ENCODE results near the gene MMP11.
A peak's percentile ranks its signal among the peaks of the same experiment; 100 is the strongest.
"Not testable (repeated sequence)": the region's sequence is repeated elsewhere in the genome, so short reads cannot be mapped to it uniquely, and the experiment has no call there.

MMP11 gene, protein sequence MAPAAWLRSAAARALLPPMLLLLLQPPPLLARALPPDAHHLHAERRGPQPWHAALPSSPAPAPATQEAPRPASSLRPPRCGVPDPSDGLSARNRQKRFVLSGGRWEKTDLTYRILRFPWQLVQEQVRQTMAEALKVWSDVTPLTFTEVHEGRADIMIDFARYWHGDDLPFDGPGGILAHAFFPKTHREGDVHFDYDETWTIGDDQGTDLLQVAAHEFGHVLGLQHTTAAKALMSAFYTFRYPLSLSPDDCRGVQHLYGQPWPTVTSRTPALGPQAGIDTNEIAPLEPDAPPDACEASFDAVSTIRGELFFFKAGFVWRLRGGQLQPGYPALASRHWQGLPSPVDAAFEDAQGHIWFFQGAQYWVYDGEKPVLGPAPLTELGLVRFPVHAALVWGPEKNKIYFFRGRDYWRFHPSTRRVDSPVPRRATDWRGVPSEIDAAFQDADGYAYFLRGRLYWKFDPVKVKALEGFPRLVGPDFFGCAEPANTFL

DNA sequence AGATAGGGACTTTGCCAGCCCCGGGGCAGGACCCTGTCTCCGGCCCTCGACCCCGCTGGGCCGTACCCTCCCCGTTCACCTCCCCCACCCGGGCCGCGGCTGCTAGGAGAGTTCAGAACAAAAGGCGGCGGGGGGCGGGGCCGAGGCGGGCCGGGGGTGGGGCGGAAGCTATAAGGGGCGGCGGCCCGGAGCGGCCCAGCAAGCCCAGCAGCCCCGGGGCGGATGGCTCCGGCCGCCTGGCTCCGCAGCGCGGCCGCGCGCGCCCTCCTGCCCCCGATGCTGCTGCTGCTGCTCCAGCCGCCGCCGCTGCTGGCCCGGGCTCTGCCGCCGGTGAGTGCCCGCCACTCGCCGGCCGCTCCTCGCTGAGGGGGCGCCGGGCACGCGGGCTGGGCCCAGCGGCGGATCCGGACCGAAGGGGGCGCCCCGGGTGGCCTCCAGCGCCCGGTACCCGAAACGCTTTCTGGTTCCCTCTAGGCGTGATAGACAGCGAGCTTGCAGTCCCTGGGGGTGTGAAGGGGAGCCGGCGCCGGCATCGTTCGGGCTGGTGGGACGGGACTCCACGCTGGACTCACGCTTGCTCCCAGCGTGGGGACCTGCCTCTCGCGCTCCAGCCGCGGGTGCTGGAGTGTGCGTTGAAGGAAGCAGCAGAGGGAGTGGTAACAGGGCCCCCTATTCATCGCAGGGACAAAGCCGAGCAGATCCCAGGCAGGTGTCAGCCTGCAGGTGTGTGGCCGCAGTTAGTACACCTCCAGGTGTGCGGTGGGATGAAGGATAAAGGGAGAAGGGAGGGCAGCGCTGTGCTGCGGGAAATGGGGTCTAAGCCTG, at the start of gene MMP11:
TSS of gene MMP11 (plus strand) at position 201 of the 825 bp plus-strand sequence. CDS start at position 223, 22 bp downstream.
- DNase-seq = peak; percentile 65

DNA sequence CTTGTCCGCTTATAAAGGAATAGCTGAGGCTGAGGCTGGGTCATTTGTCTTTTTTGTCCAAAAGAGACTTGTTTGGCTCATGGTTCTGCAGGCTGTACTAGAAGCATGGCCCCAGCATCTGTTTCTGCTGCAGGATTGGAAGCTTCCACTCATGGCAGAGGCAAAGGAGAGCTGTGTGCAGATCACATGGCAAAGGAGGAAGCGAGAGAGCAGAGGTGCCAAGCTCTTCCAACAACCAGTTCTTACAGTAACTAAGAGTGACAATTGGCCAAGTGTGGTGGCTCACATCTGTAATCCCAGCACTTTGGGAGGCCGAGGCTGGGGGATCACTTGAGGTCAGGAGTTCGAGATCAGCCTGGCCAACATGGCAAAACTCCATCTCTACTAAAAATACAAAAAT, 44.5 kb upstream of the MMP11 start:
- DNase-seq = not testable (repeated sequence)

DNA sequence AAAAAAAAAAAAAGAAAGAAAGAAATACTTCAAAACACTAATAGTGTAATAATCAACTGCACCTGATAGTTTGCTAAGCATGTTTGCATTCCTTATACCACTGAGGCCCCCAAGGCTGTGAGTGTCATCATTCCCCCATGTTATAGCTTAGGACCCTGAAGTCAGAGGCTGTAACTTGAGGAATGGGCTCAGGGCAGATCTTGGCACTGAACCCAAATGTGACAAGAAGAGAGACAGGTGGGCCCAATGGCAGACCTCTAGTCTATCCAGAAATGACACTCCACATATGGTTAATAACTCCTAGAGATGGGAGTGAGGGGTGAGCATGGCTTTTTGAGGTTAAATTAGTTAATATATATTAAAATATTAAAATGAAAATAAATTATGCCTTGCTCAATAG, 35.0 kb upstream of the MMP11 start:
- no peak for DNase-seq

DNA sequence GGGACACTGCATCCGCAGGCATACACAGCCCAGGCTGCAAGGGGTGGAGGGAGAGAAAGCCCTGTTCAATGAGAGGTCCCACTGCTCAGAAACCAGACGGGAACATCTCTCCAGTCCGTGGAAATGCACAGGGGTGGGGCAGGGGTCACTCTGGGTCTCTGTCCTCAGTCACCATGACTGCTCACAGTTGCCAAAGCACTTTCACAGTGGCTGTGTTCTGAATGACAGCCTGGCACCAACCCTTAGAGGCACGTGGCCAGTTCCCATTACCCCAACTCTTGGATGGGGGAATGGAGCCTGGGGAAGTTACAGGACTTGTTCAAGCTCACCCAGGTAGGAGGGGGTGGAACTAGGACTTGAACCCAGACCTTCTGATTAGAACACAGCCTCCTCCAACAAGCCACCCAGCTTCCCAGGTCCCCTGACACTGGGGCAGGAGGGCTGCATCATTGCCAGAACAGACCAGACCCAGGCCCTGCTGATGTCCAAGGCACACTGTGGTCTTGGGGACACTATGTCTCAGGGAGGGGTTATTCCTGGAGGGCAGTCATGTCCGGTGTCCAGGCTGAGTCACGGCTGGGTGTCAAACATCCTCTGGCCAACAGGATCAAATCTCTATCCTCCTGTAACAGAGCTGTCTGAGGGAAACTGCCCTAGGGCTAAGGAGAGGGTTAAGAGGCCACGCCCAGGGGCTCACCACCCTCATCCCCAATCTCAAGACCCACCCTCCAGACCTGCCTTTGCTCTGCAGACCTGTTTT, 30.0 kb upstream of the MMP11 start:
- DNase-seq = no peak

DNA sequence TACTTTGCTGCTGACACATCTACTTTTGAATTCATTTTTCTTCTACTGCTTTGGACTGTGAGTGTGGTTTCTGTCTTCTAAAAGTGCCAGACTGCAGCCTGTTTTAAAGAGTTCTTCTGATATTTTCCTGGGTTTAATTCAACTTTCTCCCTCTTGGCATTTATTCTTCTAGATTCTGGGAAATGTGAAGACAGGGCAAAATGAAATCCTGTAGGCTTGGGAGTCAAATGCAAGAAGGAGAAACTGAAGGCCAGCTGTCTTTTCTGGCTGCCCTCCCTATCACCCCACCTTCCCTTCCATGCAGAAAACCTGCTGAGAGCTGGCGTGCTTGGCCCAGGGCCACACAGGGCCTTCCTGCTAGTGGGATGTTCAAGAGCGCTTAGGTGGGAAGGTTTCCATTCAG, 29.3 kb upstream of the MMP11 start:
- DNase-seq = no peak

DNA sequence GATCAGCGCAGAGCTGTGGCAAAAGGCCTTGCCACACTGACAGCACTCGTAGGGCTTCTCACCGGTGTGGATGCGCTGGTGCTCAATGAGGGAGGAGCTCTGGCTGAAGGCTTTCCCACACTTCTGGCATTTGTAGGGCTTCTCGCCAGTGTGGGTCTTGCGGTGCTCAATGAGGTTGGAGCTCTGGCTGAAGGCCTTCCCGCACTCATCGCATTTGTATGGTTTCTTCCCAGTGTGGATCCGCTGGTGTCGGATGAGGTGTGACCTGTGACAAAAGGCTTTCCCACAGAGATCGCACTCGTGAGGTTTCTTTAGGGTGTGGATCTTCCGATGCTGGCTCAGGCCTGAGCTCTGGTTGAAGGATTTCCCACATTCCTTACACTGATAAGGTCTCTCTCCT, 28.6 kb upstream of the MMP11 start:
- no peak for DNase-seq

DNA sequence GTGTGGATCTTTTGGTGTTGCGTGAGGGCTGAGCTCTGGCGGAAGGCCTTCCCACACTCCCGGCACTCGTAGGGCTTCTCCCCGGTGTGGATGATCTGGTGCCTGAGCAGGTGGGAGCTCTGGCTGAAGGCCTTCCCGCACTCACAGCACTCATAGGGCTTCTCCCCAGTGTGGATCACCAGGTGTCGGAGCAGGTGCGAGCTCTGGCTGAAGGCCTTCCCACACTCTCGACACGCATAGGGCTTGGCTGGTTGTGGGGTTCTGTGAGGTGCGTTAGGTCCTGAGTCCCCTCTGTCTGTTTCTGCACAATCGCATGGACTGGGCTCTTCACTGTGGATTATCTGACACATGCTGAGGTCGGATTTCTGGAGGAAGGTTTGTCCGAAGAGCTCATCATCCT, 28.2 kb upstream of the MMP11 start:
- DNase-seq = no peak

DNA sequence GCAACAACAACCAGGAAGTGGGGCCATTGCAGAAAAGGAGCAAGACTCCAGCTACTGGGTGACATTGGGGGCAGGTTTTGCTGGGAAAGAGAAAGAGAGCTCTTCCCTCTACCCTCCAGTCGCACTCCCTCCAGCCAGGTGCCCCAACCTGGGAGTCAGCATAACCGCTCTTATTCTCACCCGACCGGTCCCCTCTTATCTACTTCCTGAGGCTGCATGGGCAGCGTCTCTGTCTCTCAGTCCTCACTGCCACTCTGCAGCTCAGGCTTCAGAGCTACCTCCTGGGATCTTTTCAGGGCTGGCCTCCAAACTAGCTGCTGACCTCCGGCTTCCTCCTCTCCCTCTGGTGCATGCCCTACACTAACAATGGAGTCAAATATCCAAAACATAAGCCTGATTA, 26.9 kb upstream of the MMP11 start:
- no peak for DNase-seq

DNA sequence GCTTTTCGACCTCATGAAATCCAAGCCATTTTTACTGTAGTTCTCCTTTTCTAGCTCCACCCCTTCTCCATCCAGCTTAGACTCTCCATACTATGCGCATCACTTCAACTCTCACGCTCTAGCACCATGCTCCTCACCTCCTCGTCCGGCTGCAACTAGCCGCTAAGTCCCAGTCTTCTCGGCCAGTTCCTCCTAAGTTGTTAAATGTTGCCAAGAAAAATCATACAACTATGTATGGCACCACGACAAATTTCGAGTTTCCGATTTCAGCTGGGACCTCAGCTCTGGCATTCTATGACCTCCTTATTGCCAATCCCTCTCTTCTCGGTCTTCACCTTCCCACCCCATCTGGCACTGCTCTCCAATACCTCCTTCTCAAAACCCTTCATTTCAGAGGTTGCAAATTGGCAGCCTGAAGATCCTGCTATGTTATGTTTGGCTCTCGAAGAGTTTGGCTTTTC, 22.8 kb upstream of the MMP11 start:
- DNase-seq = peak; percentile 61

DNA sequence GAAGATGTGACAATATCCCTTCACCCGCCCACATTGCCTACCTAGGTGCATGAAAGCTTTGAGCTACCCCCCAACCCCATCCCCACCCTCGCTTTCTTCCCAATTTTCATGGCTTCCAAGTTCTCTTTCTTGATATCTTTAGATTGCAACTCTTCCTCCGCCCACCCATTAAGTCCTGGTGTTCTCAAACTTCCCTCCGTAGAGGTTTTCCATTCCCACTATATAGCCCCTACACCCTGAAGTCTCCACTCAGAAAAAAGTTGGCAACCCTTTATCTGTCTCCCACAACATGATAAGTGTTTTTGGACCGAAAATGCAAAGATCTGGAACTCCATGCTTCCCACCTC, 22.3 kb upstream of the MMP11 start:
- peak; percentile 18 for DNase-seq

DNA sequence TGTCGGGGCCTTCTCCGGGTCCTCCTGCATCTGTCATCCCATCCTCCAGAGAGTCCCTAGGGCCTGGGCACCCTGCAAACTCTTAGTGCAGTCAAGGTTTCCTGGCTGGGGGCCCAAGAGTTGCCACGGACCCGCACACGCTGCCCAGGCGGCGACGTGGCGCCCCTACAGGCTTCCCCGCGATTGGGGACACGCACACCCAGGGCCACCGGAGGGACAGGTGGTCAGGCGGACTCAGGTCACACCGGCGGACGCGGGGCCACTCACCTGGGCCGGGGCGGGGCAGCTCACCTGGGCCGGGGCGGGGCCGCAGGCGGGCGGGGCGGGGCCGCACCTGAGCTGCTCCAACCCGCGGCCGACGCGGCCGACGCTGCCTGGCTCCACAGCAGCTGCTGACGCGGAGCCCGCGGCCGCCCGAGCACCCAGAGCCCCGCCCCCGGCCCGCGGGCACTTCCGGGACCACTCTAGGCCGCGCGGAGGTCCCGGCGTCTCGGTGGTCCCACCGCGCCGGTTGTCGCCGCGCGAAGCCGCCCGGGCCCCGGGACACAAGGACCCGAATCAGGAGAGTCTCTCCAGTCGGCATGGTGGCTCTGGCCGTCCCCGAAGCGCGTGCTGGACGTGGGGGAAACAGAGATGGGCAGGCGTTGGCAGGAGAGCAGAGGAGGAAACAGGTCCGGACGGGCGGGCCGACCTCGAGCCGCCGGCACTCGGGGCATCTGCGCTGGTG, 21.8 kb upstream of the MMP11 start, which contains the start of gene ZNF70:
TSS of gene ZNF70 (minus strand) at position 399 of the 727 bp plus-strand sequence. CDS start 5,972 bp downstream, outside the sequence.
- DNase-seq = peak; percentile 90

DNA sequence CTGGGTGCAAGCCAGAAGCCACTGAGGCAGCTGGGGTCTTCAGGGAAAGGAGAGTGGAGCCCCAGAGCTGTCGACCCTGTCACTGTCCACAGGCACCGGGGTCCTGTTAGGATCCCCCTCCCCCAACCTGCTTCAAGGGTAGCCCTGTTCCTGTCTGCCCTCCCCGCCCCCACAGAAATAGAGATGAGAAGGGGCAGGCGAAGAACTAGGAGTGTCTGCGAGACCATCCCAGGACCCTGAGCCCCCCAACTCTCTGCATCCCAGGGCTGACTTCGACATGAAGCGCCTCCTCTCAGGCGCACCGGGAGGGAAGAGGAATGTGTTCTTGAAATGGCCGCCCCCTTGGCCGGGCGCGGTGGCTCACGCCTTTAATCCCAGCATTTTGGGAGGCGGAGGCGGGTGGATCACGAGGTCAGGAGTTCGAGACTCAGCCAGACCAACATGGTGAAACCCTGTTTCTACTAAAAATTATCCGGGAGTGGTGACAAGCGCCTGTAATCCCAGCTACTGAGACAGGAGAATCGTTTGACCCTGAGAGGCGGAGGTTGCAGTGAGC, 21.1 kb upstream of the MMP11 start:
- peak; percentile 40 for DNase-seq

DNA sequence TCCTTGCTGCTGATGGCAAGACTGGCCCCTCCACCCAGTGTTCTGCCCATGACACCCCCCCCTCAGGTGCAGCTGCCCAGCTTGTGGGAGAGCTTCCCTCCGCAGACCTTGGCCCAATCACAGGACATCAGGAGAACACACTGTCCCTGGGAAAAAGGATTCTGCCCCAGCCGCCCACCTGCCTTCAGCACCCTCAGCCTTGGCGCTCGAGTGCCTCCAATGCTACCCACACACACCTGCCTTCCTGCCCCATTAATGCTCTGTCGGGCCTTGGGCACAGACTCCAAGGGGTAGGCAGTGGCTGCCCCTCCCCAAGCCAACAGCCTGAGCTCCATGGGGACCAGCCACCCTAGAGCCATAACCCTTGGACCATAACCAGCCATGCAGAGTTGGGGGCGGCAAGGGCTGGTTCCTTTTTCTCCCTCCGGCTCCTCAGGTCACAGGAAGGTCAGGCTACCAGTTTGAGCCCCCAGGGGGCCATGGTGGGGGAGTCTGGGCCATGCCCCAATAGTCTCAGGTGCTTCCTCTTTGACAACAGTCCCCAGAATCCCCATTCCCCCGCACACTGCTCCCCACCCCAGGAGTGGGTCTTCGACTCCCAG, 20.5 kb upstream of the MMP11 start:
- DNase-seq = no peak

DNA sequence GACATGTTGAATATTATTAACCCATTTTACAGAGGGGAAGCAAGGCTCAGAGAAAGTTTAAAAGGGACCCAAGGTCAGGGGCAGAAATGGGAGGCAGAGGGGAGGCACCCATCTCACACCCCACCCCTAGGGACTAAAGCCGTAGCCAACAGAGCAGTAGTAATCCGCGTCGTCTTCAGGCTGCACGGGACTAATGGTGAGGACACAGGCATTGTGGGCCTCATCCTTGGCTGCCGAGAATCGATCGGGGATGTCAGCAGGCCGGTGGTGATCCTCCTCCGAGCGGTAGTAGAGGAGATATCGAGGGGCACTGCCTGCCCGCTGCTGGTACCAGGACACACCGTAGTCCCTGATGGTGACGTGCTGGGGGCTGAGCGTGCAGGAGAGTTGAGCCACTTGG, 19.9 kb upstream of the MMP11 start:
- DNase-seq = no peak

DNA sequence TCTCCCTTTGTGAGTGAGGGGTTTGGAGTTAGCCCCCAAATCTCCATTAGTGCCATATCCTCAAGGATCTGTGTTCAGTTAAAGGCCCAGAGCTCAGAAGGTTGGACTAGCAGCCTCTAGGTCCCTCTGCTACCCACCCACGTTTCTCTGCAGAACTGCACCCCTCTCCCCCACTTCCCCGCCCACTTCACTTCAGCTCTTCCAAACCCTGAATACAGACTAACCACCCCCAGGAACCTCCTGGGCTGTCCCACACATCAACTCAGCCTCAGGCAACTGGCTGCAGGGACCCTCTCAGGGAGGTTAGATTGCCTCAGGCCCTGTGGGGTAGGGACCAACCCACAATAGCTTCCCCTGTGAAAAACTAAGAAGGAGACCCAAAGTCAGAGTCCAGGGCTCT, 19.3 kb upstream of the MMP11 start:
- no peak for DNase-seq

DNA sequence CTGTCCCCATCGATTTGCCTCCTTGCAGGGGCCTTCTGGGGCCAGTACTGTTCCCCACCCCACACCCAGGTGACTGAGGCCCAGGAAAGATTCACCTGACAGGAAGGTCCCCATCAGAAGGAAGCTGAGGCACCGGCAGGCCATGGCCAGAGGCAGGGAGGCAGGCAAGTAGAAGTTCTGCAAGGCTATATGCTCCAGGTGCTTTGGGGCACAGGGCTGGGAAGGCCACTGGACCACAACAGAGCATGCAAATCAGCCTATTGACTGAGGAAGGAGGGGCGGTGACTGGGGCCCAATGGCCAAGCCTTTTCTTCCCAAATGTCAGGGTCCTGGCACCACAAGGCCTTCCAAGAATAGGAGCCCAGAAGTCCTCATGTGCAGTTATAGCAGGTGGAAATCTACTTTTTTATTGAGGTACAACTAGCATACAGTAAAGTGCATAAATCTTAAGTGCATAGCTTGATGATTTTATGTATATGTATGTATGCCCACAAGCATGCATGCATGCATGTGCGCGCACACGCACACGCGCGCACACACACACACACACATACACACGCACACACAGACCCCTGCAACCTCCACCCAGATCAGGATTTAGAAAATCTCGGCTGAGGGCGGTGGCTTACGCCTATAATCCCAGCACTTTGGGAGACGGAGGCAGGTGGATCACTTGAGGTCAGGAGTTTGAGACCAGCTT, 18.3 kb upstream of the MMP11 start, which contains the start of gene VPREB3:
TSS of gene VPREB3 (minus strand) at position 206 of the 700 bp plus-strand sequence. CDS start at position 144, 62 bp downstream.
- DNase-seq = no peak

DNA sequence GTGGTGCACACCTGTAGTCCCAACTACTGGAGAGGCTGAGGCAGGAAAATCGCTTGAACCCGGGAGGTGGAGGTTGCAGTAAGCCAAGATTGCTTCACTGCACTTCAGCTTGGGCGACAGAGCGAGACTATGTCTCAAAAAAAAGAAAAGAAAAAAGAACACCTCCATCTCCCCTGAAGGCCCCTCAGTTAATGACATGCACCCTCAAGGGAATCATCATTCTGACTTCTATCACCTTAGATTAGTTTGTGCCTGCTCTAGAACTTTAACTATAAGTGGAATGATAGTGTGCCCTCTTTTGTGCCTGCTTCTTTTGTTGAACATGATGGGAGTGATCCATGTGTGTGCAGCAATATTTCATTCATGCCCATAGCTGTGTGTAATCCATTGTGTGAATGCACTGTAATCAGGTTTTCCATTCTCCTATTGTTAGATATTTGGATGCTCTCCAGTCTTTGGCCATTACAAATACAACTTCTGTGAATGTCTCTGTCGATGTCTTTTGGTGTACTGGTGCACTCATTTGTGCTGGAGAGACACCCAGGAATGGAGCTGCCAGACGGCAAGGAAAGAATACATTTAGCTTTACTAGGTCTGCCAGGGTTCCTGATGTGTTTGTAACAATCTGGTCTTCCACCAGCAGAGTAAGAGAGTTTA, 17.5 kb upstream of the MMP11 start:
- DNase-seq = no peak

DNA sequence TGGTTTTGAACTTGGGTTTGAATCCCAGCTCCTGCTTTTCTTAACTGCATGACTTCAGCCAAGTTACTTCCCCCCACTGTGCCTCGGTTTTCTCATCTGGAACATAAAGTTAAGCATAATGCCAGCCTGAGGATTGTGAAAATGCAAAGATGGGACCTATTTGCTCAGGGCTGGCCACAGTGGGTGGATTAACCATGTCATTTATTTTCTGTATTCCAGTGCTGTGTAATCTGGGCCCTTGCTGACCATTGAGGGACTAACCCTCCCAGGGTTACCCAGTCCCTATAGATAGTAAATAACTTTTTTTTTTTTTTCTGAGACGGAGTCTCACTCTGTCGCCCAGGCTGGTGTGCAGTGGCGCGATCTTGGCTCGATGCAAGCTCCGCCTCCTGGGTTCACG, 16.9 kb upstream of the MMP11 start:
- no peak for DNase-seq

DNA sequence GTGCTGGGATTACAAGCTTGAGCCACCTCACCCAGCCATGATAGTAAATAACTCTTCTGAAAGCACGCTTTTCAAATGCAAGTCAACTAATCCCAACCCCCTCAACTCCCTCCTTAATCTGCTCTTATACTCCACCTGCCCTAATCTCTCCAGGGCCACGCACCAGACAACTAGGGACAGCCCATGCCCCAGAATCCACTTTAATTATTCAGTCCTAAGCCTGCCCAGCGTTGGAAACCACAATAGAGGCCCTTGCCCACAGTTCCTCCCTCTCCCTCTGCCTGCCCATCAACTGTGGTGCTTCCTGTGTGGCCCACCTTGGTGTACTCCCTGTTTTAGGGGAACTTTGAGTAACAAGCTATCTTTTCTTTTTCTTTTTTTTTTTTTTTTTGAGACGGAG, 15.8 kb upstream of the MMP11 start:
- DNase-seq = no peak

DNA sequence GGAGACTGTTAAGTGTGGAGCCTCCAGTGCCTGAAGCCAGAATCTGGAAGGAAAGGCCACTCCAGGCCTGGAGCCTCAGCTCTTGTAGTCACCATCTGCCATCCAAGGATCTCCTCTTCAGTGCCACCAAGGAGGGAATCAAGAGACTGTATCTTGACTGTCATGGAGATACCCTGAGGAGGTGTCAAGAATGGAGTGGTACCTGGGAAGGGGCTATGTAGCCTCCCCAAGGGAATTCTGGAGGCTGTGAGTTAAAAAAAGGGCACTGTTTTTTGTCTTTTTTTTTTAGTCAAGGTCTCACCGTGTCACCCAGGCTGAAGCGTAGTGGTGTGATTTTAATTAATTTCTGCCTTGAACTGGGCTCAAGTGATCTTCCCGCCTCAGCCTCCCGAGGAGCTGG, 13.1 kb upstream of the MMP11 start:
- no peak for DNase-seq

Data from DMS53 (cell line).